ENCODE data around the gene PALM3. TPM values are rescaled to one million over a fixed set of nuclear protein-coding genes. Genes with fewer than 3 reads are reported as not detected.
A peak's percentile ranks its signal among the peaks of the same experiment; 100 is the strongest.

PALM3 gene
- total RNA-seq, 2 experiments from 2014 or later = not detected

DNA sequence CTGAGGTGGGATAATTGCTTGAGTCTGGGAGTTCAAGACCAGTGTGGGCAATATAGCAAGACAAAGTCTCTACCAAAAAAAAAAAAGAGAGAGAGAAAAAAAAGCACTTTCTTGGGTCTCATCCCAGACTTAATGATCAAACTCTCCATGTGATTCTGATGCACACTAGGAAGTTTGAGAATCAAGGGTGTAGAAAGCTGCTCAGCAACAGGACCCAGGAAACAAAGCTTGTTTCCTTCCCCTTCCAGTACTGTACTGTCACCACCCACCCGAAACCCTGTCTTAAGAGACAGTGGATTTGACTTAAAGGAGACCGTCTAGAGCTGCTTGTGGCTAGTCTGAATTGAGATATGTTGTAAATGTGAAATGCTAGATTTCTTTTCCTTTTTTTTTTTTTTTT lies 16.5 kb upstream of the PALM3 start:
- no peaks in the 10 kb centered on the region for H3K27me3 Mint-ChIP-seq
- ATAC-seq = no peak
- ChIA-PET POLR2A (interaction anchor here (0.6 to 3.1 kb wide), 2 partner anchors 11 to 199 kb away, joined by 3 to 9 read pairs; no protein-coding TSS in a partner anchor), CTCF (interaction anchor here (0.7 to 5.1 kb wide), 5 partner anchors 18 to 217 kb away, joined by 3 to 24 read pairs (median 3); partner anchors contain the start of gene PALM3)
- no peaks in the 10 kb centered on the region for H3K9me3 Mint-ChIP-seq
- TF ChIP-seq, protein P1, sequence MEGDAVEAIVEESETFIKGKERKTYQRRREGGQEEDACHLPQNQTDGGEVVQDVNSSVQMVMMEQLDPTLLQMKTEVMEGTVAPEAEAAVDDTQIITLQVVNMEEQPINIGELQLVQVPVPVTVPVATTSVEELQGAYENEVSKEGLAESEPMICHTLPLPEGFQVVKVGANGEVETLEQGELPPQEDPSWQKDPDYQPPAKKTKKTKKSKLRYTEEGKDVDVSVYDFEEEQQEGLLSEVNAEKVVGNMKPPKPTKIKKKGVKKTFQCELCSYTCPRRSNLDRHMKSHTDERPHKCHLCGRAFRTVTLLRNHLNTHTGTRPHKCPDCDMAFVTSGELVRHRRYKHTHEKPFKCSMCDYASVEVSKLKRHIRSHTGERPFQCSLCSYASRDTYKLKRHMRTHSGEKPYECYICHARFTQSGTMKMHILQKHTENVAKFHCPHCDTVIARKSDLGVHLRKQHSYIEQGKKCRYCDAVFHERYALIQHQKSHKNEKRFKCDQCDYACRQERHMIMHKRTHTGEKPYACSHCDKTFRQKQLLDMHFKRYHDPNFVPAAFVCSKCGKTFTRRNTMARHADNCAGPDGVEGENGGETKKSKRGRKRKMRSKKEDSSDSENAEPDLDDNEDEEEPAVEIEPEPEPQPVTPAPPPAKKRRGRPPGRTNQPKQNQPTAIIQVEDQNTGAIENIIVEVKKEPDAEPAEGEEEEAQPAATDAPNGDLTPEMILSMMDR (IDR thresholded peaks at IDR 0.05) = no peak
- no peak for DNase-seq
- H3K27ac Mint-ChIP-seq = no peak overlapping the region
- H3K4me1 Mint-ChIP-seq (ENCODE audit: low read depth) = peaks cover 21% of the 10 kb centered on the region
- H3K36me3 Mint-ChIP-seq (ENCODE audit: low read depth) = no peaks in the 10 kb centered on the region
- intact Hi-C loops (cut with micrococcal nuclease) = no loop called here
- no peak overlapping the region for H3K4me3 Mint-ChIP-seq

GRCh38 chr19:14073925-14074838 lies 12.3 kb upstream of the PALM3 start:
- Mint-ChIP-seq H3K4me1 (ENCODE audit: low read depth) (peaks cover 11% of the 10 kb centered on the region), H3K4me3 (peak overlapping the region; percentile 94), H3K9me3 (no peaks in the 10 kb centered on the region), H3K27ac (peak overlapping the region; percentile 76), H3K36me3 (ENCODE audit: low read depth) (no peaks in the 10 kb centered on the region), H3K27me3 (peaks cover 2% of the 10 kb centered on the region)
- TF ChIP-seq, protein P1 (IDR thresholded peaks at IDR 0.05) = no peak
- ChIA-PET CTCF (interaction anchor here (0.6 to 6.4 kb wide), 21 partner anchors 7 to 401 kb away, joined by 3 to 86 read pairs (median 5); partner anchors contain the start of genes ASF1B, IL27RA, PALM3 and PTGER1), POLR2A (interaction anchor here (0.7 to 1.3 kb wide), 2 partner anchors 46 to 69 kb away, joined by 3 read pairs; no protein-coding TSS in a partner anchor)
- intact Hi-C loops (cut with micrococcal nuclease) = loop anchor here (2.0 kb wide), 1 partner anchor 193 kb away; no protein-coding TSS in a partner anchor
- peak; percentile 50 for DNase-seq
- ATAC-seq = peak; percentile 7

DNA sequence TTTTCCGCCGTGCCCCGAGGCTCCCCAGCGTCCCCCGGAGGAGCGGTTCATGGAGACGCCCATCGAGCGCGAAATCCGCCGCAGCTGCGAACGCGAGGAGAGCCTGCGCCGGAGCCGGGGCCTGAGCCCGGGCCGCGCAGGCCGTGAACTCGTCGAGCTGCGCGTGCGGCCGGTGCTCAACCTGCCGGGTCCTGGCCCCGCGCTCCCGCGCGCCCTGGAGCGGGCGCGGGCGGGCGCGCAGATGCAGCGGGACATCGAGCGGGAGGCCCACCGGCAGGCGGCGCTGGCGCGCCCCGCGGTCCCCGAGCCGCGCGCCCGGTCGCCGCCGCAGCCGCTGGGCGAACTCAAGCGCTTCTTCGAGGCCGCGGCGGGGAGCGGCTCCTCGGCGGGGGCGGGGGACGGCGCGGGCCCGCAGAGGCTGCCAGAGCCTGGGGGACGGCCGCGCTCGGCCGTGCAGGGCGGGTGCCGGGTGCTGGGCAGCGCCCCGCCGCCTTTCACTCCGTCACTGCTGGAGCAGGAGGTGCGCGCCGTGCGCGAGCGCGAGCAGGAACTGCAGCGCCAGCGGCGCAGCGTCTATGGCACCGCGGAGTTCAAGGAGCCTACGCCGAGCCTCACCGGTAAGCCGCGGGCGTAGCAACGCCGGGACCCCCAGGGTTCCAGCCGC lies 11.5 kb upstream of the PALM3 start:
- Mint-ChIP-seq H3K4me3 (peak overlapping the region; percentile 94), H3K27me3 (peaks cover 2% of the 10 kb centered on the region), H3K27ac (peak overlapping the region; percentile 76), H3K36me3 (ENCODE audit: low read depth) (no peaks in the 10 kb centered on the region), H3K4me1 (ENCODE audit: low read depth) (peaks cover 11% of the 10 kb centered on the region), H3K9me3 (no peaks in the 10 kb centered on the region)
- ChIA-PET CTCF (interaction anchor here (0.6 to 6.4 kb wide), 25 partner anchors 8 to 265 kb away, joined by 3 to 86 read pairs (median 4); partner anchors contain the start of genes ASF1B, BRME1, CC2D1A and IL27RA), POLR2A (interaction anchor here (0.7 to 1.9 kb wide), 3 partner anchors 47 to 188 kb away, joined by 3 to 4 read pairs (median 3); no protein-coding TSS in a partner anchor)
- intact Hi-C loops (cut with micrococcal nuclease) = no loop called here
- DNase-seq (peak; percentile 81), ATAC-seq (peak; percentile 68)
- TF ChIP-seq, protein P1 (IDR thresholded peaks at IDR 0.05) = peak; percentile 61

- ATAC-seq (peak; percentile 27), DNase-seq (peak; percentile 66)
- ChIA-PET POLR2A (interaction anchor here (0.7 to 2.0 kb wide), 4 partner anchors 13 to 187 kb away, joined by 3 to 7 read pairs (median 4); no protein-coding TSS in a partner anchor), CTCF (interaction anchor here (0.6 to 6.4 kb wide), 33 partner anchors 8 to 207 kb away, joined by 3 to 86 read pairs (median 4); partner anchors contain the start of genes ASF1B, BRME1, CC2D1A and IL27RA)
- H3K36me3 Mint-ChIP-seq (ENCODE audit: low read depth) = no peaks in the 10 kb centered on the region
- no peaks in the 10 kb centered on the region for H3K9me3 Mint-ChIP-seq
- intact Hi-C loops (cut with micrococcal nuclease) = no loop called here
- H3K27ac Mint-ChIP-seq = peak within 1 kb of the TSS; percentile 76
- TF ChIP-seq, protein P1 (IDR thresholded peaks at IDR 0.05) = no peak
- H3K27me3 Mint-ChIP-seq = peaks cover 2% of the 10 kb centered on the region
- H3K4me3 Mint-ChIP-seq = peak within 1 kb of the TSS; percentile 94
- peaks cover 11% of the 10 kb centered on the region for H3K4me1 Mint-ChIP-seq (ENCODE audit: low read depth)
Observed at GRCh38 chr19:14072535-14073260, 10.8 kb upstream of the PALM3 start, which contains the start of gene MISP3. TSS of gene MISP3 (plus strand) at chr19:14072786. CDS start at chr19:14073310, 524 bp downstream.
